ENCODE data around the gene ELK4.

DNA sequence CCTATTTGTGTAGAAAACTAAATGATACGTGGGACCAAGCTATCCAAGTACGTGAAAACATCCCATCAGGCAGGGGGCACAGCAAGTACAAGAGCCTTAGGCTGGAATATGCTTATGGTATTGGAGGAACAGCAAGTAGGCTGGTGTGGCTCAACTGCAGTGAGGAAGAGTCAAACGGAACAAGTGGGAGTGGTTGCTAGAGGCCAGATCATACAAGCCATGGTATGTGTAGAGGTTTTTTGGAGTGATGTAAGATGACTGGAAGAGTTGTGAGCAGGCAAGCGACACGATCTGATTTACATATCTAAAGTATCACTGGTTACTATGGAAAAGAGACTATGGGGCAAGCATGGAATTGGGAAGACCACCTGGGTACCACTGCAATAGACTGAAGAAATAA lies 27.8 kb downstream of the ELK4 start:
- TF ChIP-seq, protein P1, sequence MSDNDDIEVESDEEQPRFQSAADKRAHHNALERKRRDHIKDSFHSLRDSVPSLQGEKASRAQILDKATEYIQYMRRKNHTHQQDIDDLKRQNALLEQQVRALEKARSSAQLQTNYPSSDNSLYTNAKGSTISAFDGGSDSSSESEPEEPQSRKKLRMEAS (CRISPR knock-in tag; IDR thresholded peaks at IDR 0.05), result no peak
- TF ChIP-seq, protein P2, sequence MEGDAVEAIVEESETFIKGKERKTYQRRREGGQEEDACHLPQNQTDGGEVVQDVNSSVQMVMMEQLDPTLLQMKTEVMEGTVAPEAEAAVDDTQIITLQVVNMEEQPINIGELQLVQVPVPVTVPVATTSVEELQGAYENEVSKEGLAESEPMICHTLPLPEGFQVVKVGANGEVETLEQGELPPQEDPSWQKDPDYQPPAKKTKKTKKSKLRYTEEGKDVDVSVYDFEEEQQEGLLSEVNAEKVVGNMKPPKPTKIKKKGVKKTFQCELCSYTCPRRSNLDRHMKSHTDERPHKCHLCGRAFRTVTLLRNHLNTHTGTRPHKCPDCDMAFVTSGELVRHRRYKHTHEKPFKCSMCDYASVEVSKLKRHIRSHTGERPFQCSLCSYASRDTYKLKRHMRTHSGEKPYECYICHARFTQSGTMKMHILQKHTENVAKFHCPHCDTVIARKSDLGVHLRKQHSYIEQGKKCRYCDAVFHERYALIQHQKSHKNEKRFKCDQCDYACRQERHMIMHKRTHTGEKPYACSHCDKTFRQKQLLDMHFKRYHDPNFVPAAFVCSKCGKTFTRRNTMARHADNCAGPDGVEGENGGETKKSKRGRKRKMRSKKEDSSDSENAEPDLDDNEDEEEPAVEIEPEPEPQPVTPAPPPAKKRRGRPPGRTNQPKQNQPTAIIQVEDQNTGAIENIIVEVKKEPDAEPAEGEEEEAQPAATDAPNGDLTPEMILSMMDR (IDR thresholded peaks at IDR 0.05), result no peak
- TF ChIP-seq NR3C1 (CRISPR knock-in tag; conservative IDR thresholded peaks at IDR 0.05; ENCODE audit: low read depth), result no peak

All from WTC11 (cell line).